Glutamatergic neuron (in vitro differentiated cells): ENCODE data around the gene HID1. TPM values are rescaled to one million over a fixed set of nuclear protein-coding genes. Genes with fewer than 3 reads are reported as not detected.

ENCODE experiments used
- DNase-seq: peaks from one replicate; pipeline ENCODE4 v3.0.0; 2022
- H3K27ac Mint-ChIP-seq: one replicate; pipeline ENCODE4 v1.8.0; 2020; ENCODE audit warnings: mild to moderate bottlenecking, mixed read lengths, inconsistent platforms; ENCODE audit not compliant: unreplicated experiment
- H3K27me3 Mint-ChIP-seq: one replicate; pipeline ENCODE4 v1.8.0; 2020; ENCODE audit warnings: mild to moderate bottlenecking, moderate library complexity, mixed read lengths, inconsistent platforms; ENCODE audit not compliant: unreplicated experiment
- H3K36me3 Mint-ChIP-seq: one replicate; pipeline ENCODE4 v1.8.0; 2020; ENCODE audit warnings: mild to moderate bottlenecking, mixed read lengths, inconsistent platforms; ENCODE audit not compliant: unreplicated experiment
- H3K4me1 Mint-ChIP-seq: one replicate; pipeline ENCODE4 v1.8.0; 2020; ENCODE audit warnings: mild to moderate bottlenecking, low read depth, mixed read lengths, inconsistent platforms; ENCODE audit not compliant: unreplicated experiment
- H3K4me3 Mint-ChIP-seq: one replicate; pipeline ENCODE4 v1.8.0; 2020; ENCODE audit warnings: mild to moderate bottlenecking, mixed read lengths, inconsistent platforms; ENCODE audit not compliant: unreplicated experiment
- H3K9me3 Mint-ChIP-seq: one replicate; pipeline ENCODE4 v1.8.0; 2020; ENCODE audit warnings: mild to moderate bottlenecking, moderate library complexity, mixed read lengths, inconsistent platforms; ENCODE audit not compliant: unreplicated experiment
- total RNA-seq: library from RNA; stranded (reverse); fragmentation: NEBNext Ultra II Directional; extraction: Animal tissue kit (Norgen Biotek cat#: 25700); gene quantifications from one replicate; pipeline ENCODE4 v1.2.1, GENCODE V29; 2021; ENCODE audit not compliant: unreplicated experiment
- TF ChIP-seq, protein P1 (sequence below): fragments of 200-600 bp; sonication (generic); IDR thresholded peaks from one replicate; pipeline ENCODE4 v1.5.0; 2021; ENCODE audit not compliant: partially characterized antibody, unreplicated experiment

The HID1 gene
- total RNA-seq, 1 donor from 2014 or later, result 106 TPM

DNA sequence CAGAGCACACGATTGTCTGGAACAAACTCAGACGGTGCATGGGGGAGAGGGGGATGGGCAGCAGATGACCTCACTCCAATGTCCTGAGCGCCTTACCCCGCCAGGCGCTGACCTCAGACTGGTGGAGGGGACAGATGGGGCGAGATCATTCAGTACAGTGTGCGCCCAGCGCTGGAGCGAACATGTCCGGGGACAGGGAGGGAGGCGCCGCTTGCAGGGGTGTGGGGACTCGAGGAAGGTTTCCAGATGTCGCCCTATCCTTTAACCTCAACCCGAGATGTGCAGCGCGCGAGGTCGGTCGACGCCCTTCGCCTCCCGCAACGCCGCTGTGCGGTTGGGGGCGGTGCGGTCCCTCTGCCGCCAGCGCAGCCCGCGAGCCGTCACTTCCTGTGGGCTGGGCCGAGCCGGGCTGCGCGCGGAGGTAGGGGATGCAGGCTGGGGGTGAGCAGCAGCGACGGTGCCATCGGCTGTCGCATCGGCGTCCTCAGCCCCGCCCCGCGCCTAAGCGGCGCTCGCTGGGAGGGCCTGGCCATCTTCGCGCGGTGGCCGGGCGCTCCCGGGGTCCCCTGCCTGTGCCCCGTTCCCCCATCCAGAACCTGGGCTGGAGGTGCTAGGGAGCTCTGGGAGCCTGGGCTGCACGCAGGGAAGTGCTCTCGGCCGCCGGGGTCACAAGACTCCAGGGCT, 9.6 kb upstream of the HID1 start:
- Mint-ChIP-seq H3K4me3 (peak overlapping the region; percentile 86), H3K4me1 (peaks cover 2% of the 10 kb centered on the region)
- TF ChIP-seq, protein P1, sequence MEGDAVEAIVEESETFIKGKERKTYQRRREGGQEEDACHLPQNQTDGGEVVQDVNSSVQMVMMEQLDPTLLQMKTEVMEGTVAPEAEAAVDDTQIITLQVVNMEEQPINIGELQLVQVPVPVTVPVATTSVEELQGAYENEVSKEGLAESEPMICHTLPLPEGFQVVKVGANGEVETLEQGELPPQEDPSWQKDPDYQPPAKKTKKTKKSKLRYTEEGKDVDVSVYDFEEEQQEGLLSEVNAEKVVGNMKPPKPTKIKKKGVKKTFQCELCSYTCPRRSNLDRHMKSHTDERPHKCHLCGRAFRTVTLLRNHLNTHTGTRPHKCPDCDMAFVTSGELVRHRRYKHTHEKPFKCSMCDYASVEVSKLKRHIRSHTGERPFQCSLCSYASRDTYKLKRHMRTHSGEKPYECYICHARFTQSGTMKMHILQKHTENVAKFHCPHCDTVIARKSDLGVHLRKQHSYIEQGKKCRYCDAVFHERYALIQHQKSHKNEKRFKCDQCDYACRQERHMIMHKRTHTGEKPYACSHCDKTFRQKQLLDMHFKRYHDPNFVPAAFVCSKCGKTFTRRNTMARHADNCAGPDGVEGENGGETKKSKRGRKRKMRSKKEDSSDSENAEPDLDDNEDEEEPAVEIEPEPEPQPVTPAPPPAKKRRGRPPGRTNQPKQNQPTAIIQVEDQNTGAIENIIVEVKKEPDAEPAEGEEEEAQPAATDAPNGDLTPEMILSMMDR, result peak; percentile 5

DNA sequence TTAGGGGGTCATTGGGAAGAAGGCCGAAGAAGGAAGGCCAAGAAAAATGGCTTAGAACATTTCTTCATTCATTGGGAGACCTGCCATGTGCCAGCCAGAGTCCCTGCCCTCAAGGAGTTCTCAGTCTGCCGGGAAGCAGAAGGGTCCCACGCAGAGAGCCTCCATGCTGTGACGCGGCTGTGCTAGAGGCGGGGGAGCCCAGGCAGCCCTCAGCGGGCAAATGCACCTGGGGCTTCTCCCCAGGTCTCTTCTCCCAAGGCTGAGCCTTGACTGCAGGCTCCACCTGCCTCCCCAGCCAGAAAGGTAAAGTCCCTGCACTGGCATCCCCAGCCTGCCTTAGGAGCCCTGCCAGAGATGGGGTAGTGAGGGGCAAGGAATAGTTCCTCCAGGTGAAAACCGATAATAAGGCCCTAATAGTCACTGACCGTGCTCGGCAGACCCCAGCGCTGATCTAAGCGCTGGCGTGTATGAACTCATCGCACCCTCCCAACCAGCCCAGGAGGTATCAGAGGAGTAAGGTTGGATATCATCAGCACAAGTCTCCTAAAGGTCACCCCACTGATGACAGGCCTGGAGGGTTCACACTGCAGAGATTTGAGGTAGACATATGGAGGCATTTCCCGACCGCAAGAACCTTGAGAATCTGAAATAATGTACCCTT, 8.9 kb upstream of the HID1 start:
- H3K4me3 Mint-ChIP-seq, result peak overlapping the region; percentile 84
- H3K4me1 Mint-ChIP-seq, result peaks cover 2% of the 10 kb centered on the region
- H3K27me3 Mint-ChIP-seq, result peaks cover 7% of the 10 kb centered on the region
- H3K9me3 Mint-ChIP-seq, result peaks cover 17% of the 10 kb centered on the region
- no peaks in the 10 kb centered on the region for H3K36me3 Mint-ChIP-seq
- H3K27ac Mint-ChIP-seq, result peak overlapping the region; percentile 99
- TF ChIP-seq, protein P1, result no peak
- no peak for DNase-seq

More for the DNA sequence above, 9.6 kb upstream of the HID1 start:
- no peaks in the 10 kb centered on the region for H3K36me3 Mint-ChIP-seq
- H3K27ac Mint-ChIP-seq, result peak overlapping the region; percentile 99
- DNase-seq, result peak; percentile 97
- peaks cover 8% of the 10 kb centered on the region for H3K27me3 Mint-ChIP-seq
- peaks cover 20% of the 10 kb centered on the region for H3K9me3 Mint-ChIP-seq

DNA sequence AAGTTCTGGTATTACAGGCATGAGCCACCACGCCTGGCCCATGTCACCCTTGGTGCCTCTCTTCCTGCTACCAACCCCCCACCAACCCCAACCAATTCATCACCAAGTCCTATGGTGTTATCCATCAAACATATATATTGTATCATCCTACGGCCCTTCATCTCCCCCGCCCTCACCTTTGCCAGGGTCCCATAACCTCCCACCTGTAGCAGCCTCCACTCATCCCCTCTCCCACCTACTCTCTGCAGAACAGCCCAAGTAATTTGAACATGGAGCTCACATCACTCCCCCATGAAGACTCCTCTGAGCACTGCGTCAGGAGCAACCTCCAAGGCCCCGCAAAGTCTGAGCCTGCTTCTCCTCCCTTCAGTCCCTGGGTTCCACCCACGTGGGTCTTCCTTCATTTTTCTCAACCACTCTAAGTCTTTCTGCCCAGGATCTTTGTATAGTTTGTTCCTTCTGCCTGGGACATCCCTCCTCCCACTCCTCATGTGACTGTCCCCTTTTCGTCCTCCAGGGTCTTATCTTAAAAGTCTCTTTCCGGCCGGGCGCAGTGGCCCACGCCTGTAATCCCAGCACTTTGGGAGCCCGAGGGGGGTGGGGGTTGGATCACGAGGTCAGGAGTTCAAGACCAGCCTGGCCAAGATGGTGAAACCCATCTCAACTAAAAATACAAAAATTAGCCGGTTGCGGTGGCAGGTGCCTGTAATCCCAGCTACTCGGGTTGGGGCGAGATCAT, 7.0 kb upstream of the HID1 start:
- Mint-ChIP-seq H3K4me3 (no peak overlapping the region), H3K4me1 (peaks cover 2% of the 10 kb centered on the region), H3K9me3 (peaks cover 17% of the 10 kb centered on the region), H3K27me3 (peaks cover 7% of the 10 kb centered on the region), H3K36me3 (no peaks in the 10 kb centered on the region), H3K27ac (no peak overlapping the region)
- no peak for DNase-seq
- TF ChIP-seq, protein P1, result no peak

DNA sequence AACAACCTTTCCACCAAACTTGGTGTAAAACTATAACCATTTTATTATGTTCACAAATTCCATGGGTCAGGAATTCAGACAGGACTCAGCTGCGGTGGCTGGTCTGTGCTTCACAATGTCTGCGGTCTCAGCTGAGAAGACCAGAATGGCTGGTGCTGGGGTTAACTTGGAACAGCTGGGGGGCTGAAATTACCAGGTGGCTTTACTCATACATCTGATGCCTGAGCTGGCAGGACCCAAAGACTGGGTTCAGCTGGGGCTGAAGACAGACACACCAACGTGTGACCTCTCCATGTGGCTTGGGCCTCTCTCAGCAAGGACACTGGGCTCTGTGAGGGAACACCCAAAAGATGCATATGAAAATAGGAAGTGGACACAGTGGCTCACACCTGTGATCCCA, 5.7 kb upstream of the HID1 start:
- no peak overlapping the region for H3K4me3 Mint-ChIP-seq
- no peak for DNase-seq
- peaks cover 7% of the 10 kb centered on the region for H3K27me3 Mint-ChIP-seq

More for the DNA sequence above, 5.7 kb upstream of the HID1 start:
- H3K4me1 Mint-ChIP-seq, result peaks cover 2% of the 10 kb centered on the region
- TF ChIP-seq, protein P1, result no peak
- H3K36me3 Mint-ChIP-seq, result no peaks in the 10 kb centered on the region
- no peak overlapping the region for H3K27ac Mint-ChIP-seq
- H3K9me3 Mint-ChIP-seq, result peaks cover 17% of the 10 kb centered on the region
